PC-3 (cell line): ENCODE measurements around the gene AK1. TPM values are rescaled to one million over a fixed set of nuclear protein-coding genes. Genes with fewer than 3 reads are reported as not detected.

Experiments
- ATAC-seq: fragments of 200-7000 bp; cut with Tn5 transposase; 2 replicates; pipeline ENCODE4 v1.9.1; 2020; ENCODE audit warnings: mild to moderate bottlenecking, moderate library complexity
- BruUV-seq: library from RNA; stranded (reverse); fragments of 400-500 nt; replicated peaks from 2 replicates; lab custom pipeline; 2021; lab: Mats Ljungman, UMichigan
- CTCF ChIA-PET: fragments of 300-600 bp; sonication (Branson Sonifier 250); formaldehyde crosslinking; loops from one replicate; lab custom pipeline; 2022; ENCODE audit warnings: antibody characterized with exemption; lab: Charles Lee
- POLR2A ChIA-PET: fragments of 300-600 bp; sonication (Branson Sonifier 250); formaldehyde crosslinking; loops from one replicate; lab custom pipeline; 2022; ENCODE audit warnings: antibody characterized with exemption; ENCODE audit not compliant: unreplicated experiment; lab: Charles Lee
- DNase-seq: peaks from one replicate; pipeline ENCODE4 v3.0.0-alpha.2; 2015
- H2AFZ ChIP-seq: fragments of 300-600 bp; sonication (generic); 2 replicates; pipeline ENCODE4 v1.6.0; 2016; ENCODE audit warnings: antibody characterized with exemption, low read length
- H3F3A ChIP-seq: fragments of 300-600 bp; sonication (generic); one replicate; pipeline ENCODE4 v1.6.0; 2017; ENCODE audit warnings: antibody characterized with exemption, low read length, control low read depth, mild to moderate bottlenecking; ENCODE audit not compliant: unreplicated experiment
- H3K27ac ChIP-seq: fragments of 300-600 bp; sonication (generic); 2 replicates; pipeline ENCODE4 v1.5.1; 2016; ENCODE audit warnings: mild to moderate bottlenecking, low read length
- H3K27me3 ChIP-seq: fragments of 300-600 bp; sonication (generic); 2 replicates; pipeline ENCODE4 v1.6.1; 2016; ENCODE audit warnings: low read length, mixed read lengths
- H3K36me3 ChIP-seq: fragments of 300-600 bp; sonication (generic); 2 replicates; pipeline ENCODE4 v1.6.1; 2016; ENCODE audit warnings: low read depth, mixed run types, low read length, mixed read lengths
- H3K4me1 ChIP-seq: fragments of 300-600 bp; sonication (generic); 2 replicates; pipeline ENCODE4 v1.5.1; 2016; ENCODE audit warnings: low read length; ENCODE audit not compliant: insufficient read depth
- H3K4me2 ChIP-seq: fragments of 300-600 bp; sonication (generic); 2 replicates; pipeline ENCODE4 v1.6.0; 2016; ENCODE audit warnings: low read length
- H3K4me3 ChIP-seq: fragments of 300-600 bp; sonication (generic); 2 replicates; pipeline ENCODE4 v1.5.1; 2016; ENCODE audit warnings: mild to moderate bottlenecking, low read length, mixed read lengths
- H3K79me2 ChIP-seq: fragments of 300-600 bp; sonication (generic); 2 replicates; pipeline ENCODE4 v1.6.1; 2017; ENCODE audit warnings: low read length, mixed read lengths
- H3K9ac ChIP-seq: fragments of 300-600 bp; sonication (generic); 2 replicates; pipeline ENCODE4 v1.6.0; 2016; ENCODE audit warnings: mild to moderate bottlenecking, low read length
- H3K9me2 ChIP-seq: fragments of 300-600 bp; sonication (generic); replicated peaks from 2 replicates; pipeline ENCODE4 v1.6.1; 2016; ENCODE audit warnings: mixed run types, low read length, mixed read lengths
- H3K9me3 ChIP-seq: fragments of 300-600 bp; sonication (generic); 2 replicates; pipeline ENCODE4 v1.6.1; 2016; ENCODE audit warnings: low read length, mixed read lengths
- H4K20me1 ChIP-seq: fragments of 300-600 bp; sonication (generic); 2 replicates; pipeline ENCODE4 v1.6.1; 2016; ENCODE audit warnings: low read length, mixed read lengths
- EZH2 ChIP-seq: fragments of 300-600 bp; sonication (generic); IDR thresholded peaks from one replicate; pipeline ENCODE4 v1.6.1; 2017; ENCODE audit warnings: antibody characterized with exemption, mild to moderate bottlenecking, low read length; ENCODE audit not compliant: unreplicated experiment
- EZH2phosphoT487 ChIP-seq: fragments of 300-600 bp; sonication (generic); IDR thresholded peaks from 2 replicates; pipeline ENCODE4 v1.6.1; 2018; ENCODE audit warnings: mild to moderate bottlenecking, antibody characterized with exemption, low read length, borderline replicate concordance
- intact Hi-C: fragments of 100-400 bp; cut with micrococcal nuclease; formaldehyde crosslinking; loops from 2 replicates; pipeline ENCODE4 v1.9.0; 2023
- total RNA-seq: library from RNA; depleted of rRNA; stranded (reverse); fragments of >200 nt; gene quantifications from 2 replicates; pipeline ENCODE4 v1.2.3, GENCODE V29; 2014
- TF ChIP-seq, protein P1 (sequence below): fragments of 300-600 bp; sonication (generic); conservative IDR thresholded peaks from 2 replicates; pipeline ENCODE4 v1.5.1; 2017; ENCODE audit warnings: antibody characterized with exemption, low read depth, mild to moderate bottlenecking, low read length

The AK1 gene
- total RNA-seq, 1 experiment from 2014 or later = 79.1 TPM

DNA sequence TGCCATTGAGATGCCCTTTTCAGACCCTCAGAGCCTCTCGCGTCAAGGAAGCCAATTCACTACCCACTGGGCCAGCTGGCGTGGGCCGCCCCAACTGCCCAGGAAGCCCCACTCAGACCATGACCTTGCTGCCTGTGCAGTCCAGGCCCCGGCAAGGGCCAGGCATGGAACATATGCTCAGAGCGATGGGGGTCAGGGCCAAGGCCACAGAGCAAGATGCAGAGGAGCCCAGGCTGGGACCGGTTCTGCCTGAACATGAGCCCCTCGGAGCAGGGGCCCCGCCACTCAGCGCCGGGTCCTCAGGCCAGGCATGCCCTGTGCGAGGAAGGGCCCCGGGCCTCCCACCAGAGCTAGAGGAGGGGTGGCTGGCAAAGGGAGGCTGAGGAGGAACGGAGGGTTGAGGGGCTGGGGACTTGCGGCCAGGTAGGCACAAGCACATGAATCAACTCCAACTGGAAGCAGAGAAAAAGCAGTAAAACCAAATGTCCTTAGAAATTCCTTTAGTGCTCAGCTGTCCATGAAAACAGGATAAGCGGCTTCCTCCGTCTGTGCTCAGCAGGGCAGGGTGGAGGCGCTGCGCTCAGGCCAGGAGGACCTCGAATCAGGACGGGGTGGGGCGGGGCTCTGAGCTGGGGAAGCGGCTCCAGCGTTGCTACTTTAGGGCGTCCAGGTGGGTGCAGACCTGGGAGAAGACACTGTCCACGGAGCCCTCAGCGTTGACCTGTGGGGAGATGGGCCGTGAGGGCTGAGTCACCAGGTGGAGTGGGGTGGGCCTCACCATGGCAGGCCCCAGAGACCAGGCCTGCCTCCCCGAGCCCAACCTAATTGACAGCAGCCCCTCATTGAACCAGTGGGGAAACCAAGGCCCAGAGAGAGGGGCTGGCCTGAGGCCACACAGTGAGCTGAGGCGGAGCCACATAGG lies 9.9 kb downstream of the AK1 start:
- POLR2A ChIA-PET = no interaction called here
- intact Hi-C loops = no loop called here

DNA sequence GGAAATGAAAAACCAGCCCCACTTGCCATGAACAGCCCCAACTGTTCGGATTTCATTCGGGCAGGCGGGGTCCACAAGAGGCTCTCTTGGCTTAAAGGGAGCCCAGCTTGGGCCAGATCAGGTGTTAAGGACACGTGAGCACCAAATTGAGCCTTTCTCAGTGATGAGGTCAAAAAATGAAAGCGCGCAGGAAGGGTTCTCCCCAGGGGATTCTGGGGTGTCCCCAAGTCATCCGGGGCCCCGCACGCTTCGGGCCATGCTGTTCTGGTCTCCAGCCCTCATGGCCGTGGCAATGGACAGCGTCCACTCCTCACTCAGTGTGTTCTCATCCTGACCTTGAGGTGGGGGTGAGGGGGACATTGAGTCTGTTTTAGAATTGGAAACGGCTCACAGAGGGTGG lies 10.9 kb downstream of the AK1 start:
- CTCF ChIA-PET = no interaction called here
- BruUV-seq = no TSS peak
- H4K20me1 ChIP-seq = no peaks in the 10 kb centered on the region
- no peak overlapping the region for H3K27ac ChIP-seq
- DNase-seq = no peak
- H3K4me1 ChIP-seq = no peaks in the 10 kb centered on the region
- H3K27me3 ChIP-seq = no peaks in the 10 kb centered on the region
- H3K79me2 ChIP-seq = no peaks in the 10 kb centered on the region
- H3K9ac ChIP-seq = no peak overlapping the region
- no peak for TF ChIP-seq EZH2
- TF ChIP-seq, protein P1, sequence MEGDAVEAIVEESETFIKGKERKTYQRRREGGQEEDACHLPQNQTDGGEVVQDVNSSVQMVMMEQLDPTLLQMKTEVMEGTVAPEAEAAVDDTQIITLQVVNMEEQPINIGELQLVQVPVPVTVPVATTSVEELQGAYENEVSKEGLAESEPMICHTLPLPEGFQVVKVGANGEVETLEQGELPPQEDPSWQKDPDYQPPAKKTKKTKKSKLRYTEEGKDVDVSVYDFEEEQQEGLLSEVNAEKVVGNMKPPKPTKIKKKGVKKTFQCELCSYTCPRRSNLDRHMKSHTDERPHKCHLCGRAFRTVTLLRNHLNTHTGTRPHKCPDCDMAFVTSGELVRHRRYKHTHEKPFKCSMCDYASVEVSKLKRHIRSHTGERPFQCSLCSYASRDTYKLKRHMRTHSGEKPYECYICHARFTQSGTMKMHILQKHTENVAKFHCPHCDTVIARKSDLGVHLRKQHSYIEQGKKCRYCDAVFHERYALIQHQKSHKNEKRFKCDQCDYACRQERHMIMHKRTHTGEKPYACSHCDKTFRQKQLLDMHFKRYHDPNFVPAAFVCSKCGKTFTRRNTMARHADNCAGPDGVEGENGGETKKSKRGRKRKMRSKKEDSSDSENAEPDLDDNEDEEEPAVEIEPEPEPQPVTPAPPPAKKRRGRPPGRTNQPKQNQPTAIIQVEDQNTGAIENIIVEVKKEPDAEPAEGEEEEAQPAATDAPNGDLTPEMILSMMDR = no peak
- TF ChIP-seq EZH2phosphoT487 = no peak
- H3F3A ChIP-seq = no peaks in the 10 kb centered on the region
- no peak overlapping the region for H3K4me2 ChIP-seq
- H2AFZ ChIP-seq = no peak overlapping the region
- POLR2A ChIA-PET = no interaction called here
- no peaks in the 10 kb centered on the region for H3K36me3 ChIP-seq
- no peaks in the 10 kb centered on the region for H3K9me2 ChIP-seq
- intact Hi-C loops = no loop called here
- H3K9me3 ChIP-seq = no peaks in the 10 kb centered on the region
- no peak overlapping the region for H3K4me3 ChIP-seq
- no peak for ATAC-seq

More for the DNA sequence above, 9.9 kb downstream of the AK1 start:
- Histone ChIP-seq H3K9ac (no peak overlapping the region), H3K4me1 (no peaks in the 10 kb centered on the region), H3K27ac (no peak overlapping the region), H3K79me2 (no peaks in the 10 kb centered on the region), H3K9me3 (no peaks in the 10 kb centered on the region), H3K9me2 (no peaks in the 10 kb centered on the region), H3K27me3 (no peaks in the 10 kb centered on the region), H3K36me3 (no peaks in the 10 kb centered on the region), H2AFZ (no peak overlapping the region), H3F3A (no peaks in the 10 kb centered on the region), H4K20me1 (no peaks in the 10 kb centered on the region), H3K4me2 (no peak overlapping the region), H3K4me3 (no peak overlapping the region)
- no peak for TF ChIP-seq EZH2
- TF ChIP-seq EZH2phosphoT487 = no peak
- TF ChIP-seq, protein P1 = no peak
- CTCF ChIA-PET = no interaction called here
- BruUV-seq = no TSS peak
- no peak for DNase-seq
- no peak for ATAC-seq
